HepG2 (cell line): ENCODE measurements around the gene SURF6. TPM values are rescaled to one million over a fixed set of nuclear protein-coding genes. Genes with fewer than 3 reads are reported as not detected.

Source experiments
- BORCS8-MEF2B ChIP-seq: sonication (generic); formaldehyde crosslinking; IDR thresholded peaks from 2 replicates; pipeline ENCODE4 v1.8.0; 2022; ENCODE audit warnings: mild to moderate bottlenecking, missing genetic modification reagents
- BRD4 ChIP-seq: sonication (generic); formaldehyde crosslinking; IDR thresholded peaks from 2 replicates; pipeline ENCODE4 v1.4.0; 2020; ENCODE audit warnings: missing genetic modification reagents
- CENPT ChIP-seq: sonication (generic); formaldehyde crosslinking; IDR thresholded peaks from 2 replicates; pipeline ENCODE4 v1.8.0; 2022; ENCODE audit warnings: low read depth, mild to moderate bottlenecking, moderate library complexity, missing genetic modification reagents
- KLF6 ChIP-seq: IDR thresholded peaks from 2 replicates; pipeline ENCODE4 v1.8.0; 2016; ENCODE audit warnings: missing biosample characterization, missing genetic modification reagents
- MTA3 ChIP-seq: sonication (generic); formaldehyde crosslinking; IDR thresholded peaks from 2 replicates; pipeline ENCODE4 v1.4.0; 2020; ENCODE audit warnings: missing genetic modification reagents
- NCOA1 ChIP-seq: sonication (generic); formaldehyde crosslinking; IDR thresholded peaks from 2 replicates; pipeline ENCODE4 v1.9.0; 2021; ENCODE audit warnings: missing genetic modification reagents
- PAWR ChIP-seq: sonication (generic); formaldehyde crosslinking; IDR thresholded peaks from 2 replicates; pipeline ENCODE4 v1.4.0; 2020; ENCODE audit warnings: missing genetic modification reagents, mild to moderate bottlenecking, borderline replicate concordance
- RAD21 ChIP-seq: fragments of 450-650 bp; formaldehyde crosslinking; IDR thresholded peaks from 2 replicates; pipeline ENCODE4 v1.5.0; 2020; ENCODE audit warnings: mild to moderate bottlenecking
- RNF2 ChIP-seq: fragments of 450-650 bp; conservative IDR thresholded peaks from 2 replicates; pipeline ENCODE4 v1.6.1; 2016; ENCODE audit warnings: low read depth
- SNAPC2 ChIP-seq: sonication (generic); formaldehyde crosslinking; IDR thresholded peaks from 2 replicates; pipeline ENCODE4 v1.8.1; 2022; ENCODE audit warnings: mild to moderate bottlenecking, missing genetic modification reagents
- SP2 ChIP-seq: sonication (generic); formaldehyde crosslinking; IDR thresholded peaks from 2 replicates; pipeline ENCODE4 v1.5.1; 2020; ENCODE audit warnings: mild to moderate bottlenecking, missing genetic modification reagents
- ZBTB21 ChIP-seq: sonication (generic); formaldehyde crosslinking; IDR thresholded peaks from 2 replicates; pipeline ENCODE4 v1.4.0; 2020; ENCODE audit warnings: missing genetic modification reagents
- ZKSCAN5 ChIP-seq: sonication (generic); formaldehyde crosslinking; IDR thresholded peaks from 2 replicates; pipeline ENCODE4 v1.5.1; 2020; ENCODE audit warnings: mild to moderate bottlenecking, missing genetic modification reagents
- ZNF12 ChIP-seq: sonication (generic); formaldehyde crosslinking; IDR thresholded peaks from 2 replicates; pipeline ENCODE4 v1.5.0; 2020; ENCODE audit warnings: missing genetic modification reagents
- ZNF629 ChIP-seq: sonication (generic); formaldehyde crosslinking; conservative IDR thresholded peaks from 2 replicates; pipeline ENCODE4 v1.5.0; 2020; ENCODE audit warnings: missing genetic modification reagents
- ZNF672 ChIP-seq: sonication (generic); formaldehyde crosslinking; IDR thresholded peaks from 2 replicates; pipeline ENCODE4 v1.8.1; 2022; ENCODE audit warnings: missing genetic modification reagents
- polyA plus RNA-seq, 8 experiments: library from polyadenylated mRNA; depleted of rRNA in 3 of 8; stranded (reverse) in 7 of 8; unstranded in 1 of 8; fragments of >200 nt; fragmentation: Illumina TruSeq in 4 of 8; extraction: Trizol in 4 of 8; gene quantifications; 2 replicates each; pipeline versions ENCODE4 v1.2.1 to v1.2.3, GENCODE V29; 2011 to 2016; ENCODE audit warnings: low read depth in 4 of 8, missing spikeins in 1 of 8, mixed read lengths in 1 of 8; ENCODE audit not compliant: insufficient read depth in 1 of 8
- total RNA-seq, 5 experiments: library from RNA; depleted of rRNA; stranded (reverse); fragments of >200 nt; fragmentation: Illumina TruSeq; extraction: Trizol; gene quantifications; 2 replicates each; pipeline ENCODE4 v1.2.3, GENCODE V29; 2016; ENCODE audit warnings: low read depth in 1 of 5
- TF ChIP-seq, protein P1 (sequence below): sonication (generic); formaldehyde crosslinking; IDR thresholded peaks from 2 replicates; pipeline ENCODE4 v1.8.1; 2023; ENCODE audit warnings: missing genetic modification reagents, inconsistent platforms, borderline replicate concordance
- TF ChIP-seq, protein P2 (sequence below): sonication (generic); formaldehyde crosslinking; IDR thresholded peaks from 2 replicates; pipeline ENCODE4 v1.4.0; 2020; ENCODE audit warnings: missing genetic modification reagents, borderline replicate concordance
- TF ChIP-seq, protein P3 (sequence below), 2 experiments: IDR thresholded peaks; 2 replicates each; pipeline ENCODE4 v1.6.1; 2011 to 2012; ENCODE audit warnings: low read length in 2 of 2, borderline replicate concordance in 1 of 2, low read depth in 1 of 2, mild to moderate bottlenecking in 1 of 2, moderate library complexity in 1 of 2
- TF ChIP-seq, protein P4 (sequence below): sonication (generic); formaldehyde crosslinking; conservative IDR thresholded peaks from 2 replicates; pipeline ENCODE4 v1.4.0; 2020; ENCODE audit warnings: missing genetic modification reagents

The SURF6 gene
- total and polyA plus RNA-seq, 2 of the 13 experiments (the other 11 are each of a cell fraction or from before 2014, with no cell fraction given): 5.9 to 14.7 TPM

DNA sequence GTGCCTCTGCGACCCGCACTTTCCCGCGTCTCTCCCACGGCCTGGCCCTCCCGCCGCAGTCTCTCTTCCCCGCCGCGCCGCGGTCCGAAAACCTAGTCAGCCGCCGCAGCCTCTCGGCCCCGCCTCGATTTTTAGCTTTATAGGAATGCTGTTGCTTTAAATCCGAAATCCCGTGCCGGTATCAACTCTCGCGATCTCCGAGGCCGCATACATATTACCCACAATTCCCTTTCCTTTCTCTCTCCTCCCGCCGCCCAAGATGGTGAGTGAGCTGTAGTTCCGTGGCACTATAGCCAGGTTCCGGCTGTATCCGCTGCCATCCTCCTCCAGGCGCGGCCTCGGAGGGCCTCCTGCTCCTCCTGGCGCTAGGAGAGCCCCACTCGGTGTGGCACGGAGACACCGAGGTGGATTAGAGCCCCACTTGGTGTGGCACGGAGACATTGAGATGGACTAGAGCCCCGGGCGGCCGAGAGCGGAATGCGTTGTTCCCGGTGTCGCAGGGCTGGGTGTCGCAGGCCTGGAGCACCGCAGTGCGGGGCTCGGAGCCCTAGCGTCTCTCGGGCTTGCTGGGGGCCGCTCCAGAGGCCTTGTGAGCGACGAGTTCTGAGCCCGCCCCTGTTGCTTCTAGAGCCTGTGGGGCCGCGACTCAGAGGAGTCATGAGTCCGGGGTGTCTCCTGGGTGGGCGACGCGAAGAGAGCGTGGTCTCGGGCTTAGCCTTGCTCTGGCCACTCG, 12.2 kb upstream of the SURF6 start, which contains the start of the genes MED22 and RPL7A (continued):
- TF ChIP-seq, protein P1, sequence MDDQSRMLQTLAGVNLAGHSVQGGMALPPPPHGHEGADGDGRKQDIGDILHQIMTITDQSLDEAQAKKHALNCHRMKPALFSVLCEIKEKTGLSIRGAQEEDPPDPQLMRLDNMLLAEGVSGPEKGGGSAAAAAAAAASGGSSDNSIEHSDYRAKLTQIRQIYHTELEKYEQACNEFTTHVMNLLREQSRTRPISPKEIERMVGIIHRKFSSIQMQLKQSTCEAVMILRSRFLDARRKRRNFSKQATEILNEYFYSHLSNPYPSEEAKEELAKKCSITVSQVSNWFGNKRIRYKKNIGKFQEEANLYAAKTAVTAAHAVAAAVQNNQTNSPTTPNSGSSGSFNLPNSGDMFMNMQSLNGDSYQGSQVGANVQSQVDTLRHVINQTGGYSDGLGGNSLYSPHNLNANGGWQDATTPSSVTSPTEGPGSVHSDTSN: no peak
- TF ChIP-seq KLF6 (CRISPR knock-in tag) (peak; percentile 87), ZNF12 (CRISPR knock-in tag) (no peak), PAWR (no peak), CENPT (CRISPR knock-in tag) (no peak), RAD21 (CRISPR knock-in tag) (peak; percentile 25; the same call in 1 of the 2 replicates), ZNF672 (CRISPR knock-in tag) (no peak), NCOA1 (CRISPR knock-in tag) (no peak), BRD4 (CRISPR knock-in tag) (peak; percentile 90), SP2 (CRISPR knock-in tag) (no peak), ZKSCAN5 (CRISPR knock-in tag) (no peak), ZBTB21 (CRISPR knock-in tag) (no peak), RNF2 (no peak), SNAPC2 (CRISPR knock-in tag) (no peak), ZNF629 (CRISPR knock-in tag) (no peak), BORCS8-MEF2B (CRISPR knock-in tag) (peak; percentile 80), MTA3 (CRISPR knock-in tag) (no peak)
- TF ChIP-seq, protein P2, sequence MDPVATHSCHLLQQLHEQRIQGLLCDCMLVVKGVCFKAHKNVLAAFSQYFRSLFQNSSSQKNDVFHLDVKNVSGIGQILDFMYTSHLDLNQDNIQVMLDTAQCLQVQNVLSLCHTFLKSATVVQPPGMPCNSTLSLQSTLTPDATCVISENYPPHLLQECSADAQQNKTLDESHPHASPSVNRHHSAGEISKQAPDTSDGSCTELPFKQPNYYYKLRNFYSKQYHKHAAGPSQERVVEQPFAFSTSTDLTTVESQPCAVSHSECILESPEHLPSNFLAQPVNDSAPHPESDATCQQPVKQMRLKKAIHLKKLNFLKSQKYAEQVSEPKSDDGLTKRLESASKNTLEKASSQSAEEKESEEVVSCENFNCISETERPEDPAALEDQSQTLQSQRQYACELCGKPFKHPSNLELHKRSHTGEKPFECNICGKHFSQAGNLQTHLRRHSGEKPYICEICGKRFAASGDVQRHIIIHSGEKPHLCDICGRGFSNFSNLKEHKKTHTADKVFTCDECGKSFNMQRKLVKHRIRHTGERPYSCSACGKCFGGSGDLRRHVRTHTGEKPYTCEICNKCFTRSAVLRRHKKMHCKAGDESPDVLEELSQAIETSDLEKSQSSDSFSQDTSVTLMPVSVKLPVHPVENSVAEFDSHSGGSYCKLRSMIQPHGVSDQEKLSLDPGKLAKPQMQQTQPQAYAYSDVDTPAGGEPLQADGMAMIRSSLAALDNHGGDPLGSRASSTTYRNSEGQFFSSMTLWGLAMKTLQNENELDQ (CRISPR knock-in tag): no peak
- TF ChIP-seq, protein P3, sequence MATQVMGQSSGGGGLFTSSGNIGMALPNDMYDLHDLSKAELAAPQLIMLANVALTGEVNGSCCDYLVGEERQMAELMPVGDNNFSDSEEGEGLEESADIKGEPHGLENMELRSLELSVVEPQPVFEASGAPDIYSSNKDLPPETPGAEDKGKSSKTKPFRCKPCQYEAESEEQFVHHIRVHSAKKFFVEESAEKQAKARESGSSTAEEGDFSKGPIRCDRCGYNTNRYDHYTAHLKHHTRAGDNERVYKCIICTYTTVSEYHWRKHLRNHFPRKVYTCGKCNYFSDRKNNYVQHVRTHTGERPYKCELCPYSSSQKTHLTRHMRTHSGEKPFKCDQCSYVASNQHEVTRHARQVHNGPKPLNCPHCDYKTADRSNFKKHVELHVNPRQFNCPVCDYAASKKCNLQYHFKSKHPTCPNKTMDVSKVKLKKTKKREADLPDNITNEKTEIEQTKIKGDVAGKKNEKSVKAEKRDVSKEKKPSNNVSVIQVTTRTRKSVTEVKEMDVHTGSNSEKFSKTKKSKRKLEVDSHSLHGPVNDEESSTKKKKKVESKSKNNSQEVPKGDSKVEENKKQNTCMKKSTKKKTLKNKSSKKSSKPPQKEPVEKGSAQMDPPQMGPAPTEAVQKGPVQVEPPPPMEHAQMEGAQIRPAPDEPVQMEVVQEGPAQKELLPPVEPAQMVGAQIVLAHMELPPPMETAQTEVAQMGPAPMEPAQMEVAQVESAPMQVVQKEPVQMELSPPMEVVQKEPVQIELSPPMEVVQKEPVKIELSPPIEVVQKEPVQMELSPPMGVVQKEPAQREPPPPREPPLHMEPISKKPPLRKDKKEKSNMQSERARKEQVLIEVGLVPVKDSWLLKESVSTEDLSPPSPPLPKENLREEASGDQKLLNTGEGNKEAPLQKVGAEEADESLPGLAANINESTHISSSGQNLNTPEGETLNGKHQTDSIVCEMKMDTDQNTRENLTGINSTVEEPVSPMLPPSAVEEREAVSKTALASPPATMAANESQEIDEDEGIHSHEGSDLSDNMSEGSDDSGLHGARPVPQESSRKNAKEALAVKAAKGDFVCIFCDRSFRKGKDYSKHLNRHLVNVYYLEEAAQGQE (IDR thresholded peaks at IDR 0.05; ENCODE audit: borderline replicate concordance in 1 of 2, low read depth in 1 of 2, low read length in 2 of 2): peak in 1 of 2 experiments; percentile 62; a peak in 2 of 4 replicates
- TF ChIP-seq, protein P4, sequence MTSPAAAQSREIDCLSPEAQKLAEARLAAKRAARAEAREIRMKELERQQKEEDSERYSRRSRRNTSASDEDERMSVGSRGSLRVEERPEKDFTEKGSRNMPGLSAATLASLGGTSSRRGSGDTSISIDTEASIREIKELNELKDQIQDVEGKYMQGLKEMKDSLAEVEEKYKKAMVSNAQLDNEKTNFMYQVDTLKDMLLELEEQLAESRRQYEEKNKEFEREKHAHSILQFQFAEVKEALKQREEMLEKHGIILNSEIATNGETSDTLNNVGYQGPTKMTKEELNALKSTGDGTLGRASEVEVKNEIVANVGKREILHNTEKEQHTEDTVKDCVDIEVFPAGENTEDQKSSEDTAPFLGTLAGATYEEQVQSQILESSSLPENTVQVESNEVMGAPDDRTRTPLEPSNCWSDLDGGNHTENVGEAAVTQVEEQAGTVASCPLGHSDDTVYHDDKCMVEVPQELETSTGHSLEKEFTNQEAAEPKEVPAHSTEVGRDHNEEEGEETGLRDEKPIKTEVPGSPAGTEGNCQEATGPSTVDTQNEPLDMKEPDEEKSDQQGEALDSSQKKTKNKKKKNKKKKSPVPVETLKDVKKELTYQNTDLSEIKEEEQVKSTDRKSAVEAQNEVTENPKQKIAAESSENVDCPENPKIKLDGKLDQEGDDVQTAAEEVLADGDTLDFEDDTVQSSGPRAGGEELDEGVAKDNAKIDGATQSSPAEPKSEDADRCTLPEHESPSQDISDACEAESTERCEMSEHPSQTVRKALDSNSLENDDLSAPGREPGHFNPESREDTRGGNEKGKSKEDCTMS (CRISPR knock-in tag): no peak
